ENCODE data around the gene TMEM132E. TPM values are rescaled to one million over a fixed set of nuclear protein-coding genes. Genes with fewer than 3 reads are reported as not detected.

The TMEM132E gene
- total RNA-seq, 2 experiments from 2014 or later = not detected

Other genes with a start within 250 kb of the TMEM132E start
- not detected for gene CCL13, start 223.1 kb upstream of the TMEM132E start, total RNA-seq
- under 1 TPM in 1 of 2 experiments, not detected in 1; 0.32 TPM for gene CCL1, start 216.3 kb upstream of the TMEM132E start, total RNA-seq

Data from activated CD4-positive, alpha-beta T cell treated with anti-CD3 and anti-CD28 coated beads for 36 hours (primary cell).